HL-60 (cell line): ENCODE results near the gene WWOX.

ENCODE experiments used
- POLR2AphosphoS5 ChIP-seq: IDR thresholded peaks from 2 replicates; pipeline ENCODE4 v1.6.1; 2012; ENCODE audit warnings: low read depth
- TF ChIP-seq, protein P1 (sequence below): IDR thresholded peaks from one replicate; pipeline ENCODE4 v1.5.1; 2011; ENCODE audit warnings: low read length, control low read depth, inconsistent platforms; ENCODE audit not compliant: insufficient read depth

DNA sequence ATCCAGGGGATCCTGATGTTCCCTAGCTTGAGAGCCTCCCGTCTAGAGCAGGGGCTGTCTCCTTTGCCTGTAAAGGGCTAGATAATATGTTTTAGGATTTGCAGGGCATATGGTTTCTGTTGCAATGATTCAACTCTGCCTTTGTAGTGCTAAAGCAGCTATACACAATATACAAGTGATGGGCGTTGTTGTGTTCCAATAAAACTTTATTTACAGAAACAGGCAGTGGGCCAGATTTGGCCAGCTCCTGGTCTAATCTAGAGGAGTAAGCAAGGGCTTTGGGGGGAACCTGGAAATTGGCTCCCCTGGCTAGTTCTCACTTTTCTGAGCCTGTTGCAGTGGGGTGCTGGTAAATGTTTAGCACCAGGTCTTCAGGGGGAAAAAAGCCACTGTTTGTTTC lies 13.8 kb downstream of the WWOX start:
- TF ChIP-seq POLR2AphosphoS5: no peak
- TF ChIP-seq, protein P1, sequence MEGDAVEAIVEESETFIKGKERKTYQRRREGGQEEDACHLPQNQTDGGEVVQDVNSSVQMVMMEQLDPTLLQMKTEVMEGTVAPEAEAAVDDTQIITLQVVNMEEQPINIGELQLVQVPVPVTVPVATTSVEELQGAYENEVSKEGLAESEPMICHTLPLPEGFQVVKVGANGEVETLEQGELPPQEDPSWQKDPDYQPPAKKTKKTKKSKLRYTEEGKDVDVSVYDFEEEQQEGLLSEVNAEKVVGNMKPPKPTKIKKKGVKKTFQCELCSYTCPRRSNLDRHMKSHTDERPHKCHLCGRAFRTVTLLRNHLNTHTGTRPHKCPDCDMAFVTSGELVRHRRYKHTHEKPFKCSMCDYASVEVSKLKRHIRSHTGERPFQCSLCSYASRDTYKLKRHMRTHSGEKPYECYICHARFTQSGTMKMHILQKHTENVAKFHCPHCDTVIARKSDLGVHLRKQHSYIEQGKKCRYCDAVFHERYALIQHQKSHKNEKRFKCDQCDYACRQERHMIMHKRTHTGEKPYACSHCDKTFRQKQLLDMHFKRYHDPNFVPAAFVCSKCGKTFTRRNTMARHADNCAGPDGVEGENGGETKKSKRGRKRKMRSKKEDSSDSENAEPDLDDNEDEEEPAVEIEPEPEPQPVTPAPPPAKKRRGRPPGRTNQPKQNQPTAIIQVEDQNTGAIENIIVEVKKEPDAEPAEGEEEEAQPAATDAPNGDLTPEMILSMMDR: no peak
